OCI-LY1 (cell line): ENCODE measurements around the gene METTL9.
"Not testable (repeated sequence)": the region's sequence is repeated elsewhere in the genome, so short reads cannot be mapped to it uniquely, and the experiment has no call there.

Experiments
- CTCF ChIP-seq: fragments of 200-600 bp; sonication (generic), shearing (Covaris generic); IDR thresholded peaks from 2 replicates; pipeline ENCODE4 v1.5.1; 2017; ENCODE audit warnings: mild to moderate bottlenecking, antibody characterized with exemption, low read length, moderate library complexity, mixed read lengths
- EZH2 ChIP-seq: fragments of 200-600 bp; sonication (generic), shearing (Covaris generic); IDR thresholded peaks from 2 replicates; pipeline ENCODE4 v1.8.0; 2017; ENCODE audit warnings: borderline replicate concordance, mixed run types, mild to moderate bottlenecking, antibody characterized with exemption, low read length, moderate library complexity, mixed read lengths

GRCh38 chr16:21556026-21556595, 43.3 kb upstream of the METTL9 start:
- not testable (repeated sequence) for TF ChIP-seq CTCF, EZH2
